DMS 273 treated with DMSO at 0.1 percent for 48 hours (cell line): ENCODE results near the gene TRAF3IP3.

Experiments used
- DNase-seq: peaks from one replicate; lab custom pipeline; 2025; lab: John Stamatoyannopoulos, UW

TRAF3IP3 gene

DNA sequence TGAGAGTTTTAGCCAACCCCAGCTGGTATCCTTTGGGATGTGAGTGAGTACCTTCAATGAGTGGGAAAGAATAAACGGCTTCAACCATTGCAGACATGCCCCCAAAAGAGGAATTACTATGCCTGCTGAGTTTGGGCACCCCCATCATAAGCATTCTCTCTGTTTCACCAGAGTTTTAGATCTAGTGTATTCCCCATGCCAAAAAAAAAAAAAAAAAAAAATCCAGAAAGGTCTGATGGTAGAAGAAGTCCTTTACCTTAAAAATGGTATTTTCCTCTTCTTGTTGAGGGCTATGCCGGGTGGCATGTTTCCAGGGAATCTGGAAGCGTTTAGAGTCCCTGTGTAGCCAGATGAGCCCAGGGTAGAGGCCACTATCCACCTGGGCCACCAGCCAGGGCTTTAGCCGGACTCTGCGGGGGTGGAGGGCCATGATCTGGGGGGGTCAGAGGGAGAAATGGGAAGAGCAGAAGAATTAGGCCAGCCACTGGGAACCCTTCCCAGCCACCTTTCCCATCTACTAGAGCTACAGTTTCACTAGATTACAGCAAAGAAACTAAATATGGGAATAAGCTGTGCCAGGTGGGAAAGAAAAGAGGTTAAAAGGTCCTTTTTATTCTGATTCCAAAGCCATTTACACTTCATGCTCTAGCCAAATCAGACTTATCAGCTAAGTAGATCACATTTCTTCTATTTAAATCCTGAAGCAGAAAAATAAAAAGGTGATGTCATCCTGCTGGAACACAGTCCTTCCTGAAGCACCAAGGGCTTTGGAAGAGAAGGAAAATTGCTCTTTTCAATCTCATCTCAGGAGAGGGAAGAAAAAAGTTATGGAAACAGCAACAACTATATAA is 45.4 kb downstream of the TRAF3IP3 start:
- peak; percentile 42 for DNase-seq

DNA sequence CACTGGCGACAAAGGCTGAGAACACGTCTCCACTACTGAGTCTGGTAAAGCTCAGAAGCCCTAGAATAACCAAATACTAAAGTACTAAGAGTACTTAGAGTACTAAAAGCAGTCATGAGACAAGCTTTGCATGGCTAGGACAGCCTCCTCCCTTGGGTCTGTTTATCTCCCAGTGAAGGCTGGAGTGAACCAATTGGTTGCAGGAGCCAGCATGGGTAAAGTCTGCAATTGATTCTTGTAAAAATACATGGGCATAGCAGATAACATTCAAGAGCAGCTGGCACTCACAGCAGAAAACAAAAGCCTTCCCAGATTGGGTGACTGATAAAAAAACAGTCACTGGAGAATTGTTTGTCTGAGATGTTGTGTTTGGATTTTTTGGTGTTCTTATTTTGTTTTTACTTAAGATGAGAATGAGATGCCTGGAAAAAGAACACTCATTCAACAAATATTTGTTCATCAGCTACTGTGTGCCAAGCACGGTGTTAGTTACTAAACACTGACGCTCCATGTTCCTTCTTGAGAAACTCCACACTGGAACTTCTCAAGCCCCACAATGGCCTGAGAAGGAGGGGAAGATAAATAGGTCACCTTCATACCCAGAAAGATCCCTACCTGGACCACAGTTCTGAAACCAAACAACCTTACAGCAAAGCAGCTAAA is 46.4 kb downstream of the TRAF3IP3 start:
- DNase-seq = no peak

DNA sequence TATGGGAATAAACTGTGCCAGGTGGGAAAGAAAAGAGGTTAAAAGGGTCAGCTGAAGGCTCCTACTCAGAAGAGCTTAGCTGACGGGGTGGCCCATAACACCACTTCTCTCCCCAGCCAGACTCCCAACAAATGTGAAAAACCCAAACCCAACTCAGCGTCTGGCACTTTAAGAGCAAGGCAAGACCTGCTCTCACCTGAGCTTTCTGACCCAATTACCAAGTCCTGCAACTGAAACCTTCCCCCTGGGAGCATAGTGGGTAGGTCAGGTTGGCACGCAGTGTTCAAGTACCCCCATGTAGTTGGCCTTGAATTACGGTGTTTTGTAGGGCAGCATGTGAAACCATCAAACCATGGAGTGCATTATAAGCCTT is 46.9 kb downstream of the TRAF3IP3 start:
- no peak for DNase-seq

DNA sequence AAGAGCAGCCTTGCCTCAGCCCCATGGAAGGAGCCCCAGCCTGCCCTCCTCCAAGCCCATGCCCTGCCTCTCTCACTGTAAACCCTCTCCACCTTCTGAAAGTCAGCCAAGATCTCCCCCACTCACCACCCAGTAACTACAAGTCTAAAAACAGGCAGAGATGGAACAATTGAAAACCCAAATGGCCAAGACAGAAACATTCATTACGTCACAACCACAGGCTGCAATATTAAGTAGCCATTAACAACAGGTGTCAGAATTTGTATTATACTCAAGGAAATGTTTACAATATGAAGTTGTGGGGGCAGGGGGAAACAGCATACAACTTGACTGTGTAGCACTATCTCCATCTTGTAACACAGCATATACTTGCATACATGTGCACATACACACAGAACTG is 47.7 kb downstream of the TRAF3IP3 start:
- no peak for DNase-seq

DNA sequence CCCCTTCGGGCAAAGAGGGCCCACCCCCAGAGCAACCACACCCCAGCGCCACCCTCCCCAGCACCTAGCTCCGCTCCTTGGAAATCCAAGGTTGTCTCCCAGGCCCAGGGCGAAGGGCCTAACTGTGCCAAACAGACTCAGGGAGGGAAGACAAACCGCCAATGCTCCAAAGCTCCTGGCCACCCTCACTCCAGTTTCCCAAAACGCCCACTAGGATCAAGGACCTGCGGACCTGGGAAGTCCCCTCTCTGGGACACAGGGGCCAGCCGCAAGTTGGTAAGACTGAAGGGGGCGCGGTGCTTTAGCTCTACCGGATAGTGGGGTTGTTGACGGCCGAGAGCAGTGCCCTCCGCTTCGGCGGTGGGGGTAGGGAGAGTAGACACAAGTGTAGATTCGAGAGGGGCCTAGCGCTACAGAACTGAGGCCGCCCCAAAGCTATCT is 49.5 kb downstream of the TRAF3IP3 start:
- no peak for DNase-seq

DNA sequence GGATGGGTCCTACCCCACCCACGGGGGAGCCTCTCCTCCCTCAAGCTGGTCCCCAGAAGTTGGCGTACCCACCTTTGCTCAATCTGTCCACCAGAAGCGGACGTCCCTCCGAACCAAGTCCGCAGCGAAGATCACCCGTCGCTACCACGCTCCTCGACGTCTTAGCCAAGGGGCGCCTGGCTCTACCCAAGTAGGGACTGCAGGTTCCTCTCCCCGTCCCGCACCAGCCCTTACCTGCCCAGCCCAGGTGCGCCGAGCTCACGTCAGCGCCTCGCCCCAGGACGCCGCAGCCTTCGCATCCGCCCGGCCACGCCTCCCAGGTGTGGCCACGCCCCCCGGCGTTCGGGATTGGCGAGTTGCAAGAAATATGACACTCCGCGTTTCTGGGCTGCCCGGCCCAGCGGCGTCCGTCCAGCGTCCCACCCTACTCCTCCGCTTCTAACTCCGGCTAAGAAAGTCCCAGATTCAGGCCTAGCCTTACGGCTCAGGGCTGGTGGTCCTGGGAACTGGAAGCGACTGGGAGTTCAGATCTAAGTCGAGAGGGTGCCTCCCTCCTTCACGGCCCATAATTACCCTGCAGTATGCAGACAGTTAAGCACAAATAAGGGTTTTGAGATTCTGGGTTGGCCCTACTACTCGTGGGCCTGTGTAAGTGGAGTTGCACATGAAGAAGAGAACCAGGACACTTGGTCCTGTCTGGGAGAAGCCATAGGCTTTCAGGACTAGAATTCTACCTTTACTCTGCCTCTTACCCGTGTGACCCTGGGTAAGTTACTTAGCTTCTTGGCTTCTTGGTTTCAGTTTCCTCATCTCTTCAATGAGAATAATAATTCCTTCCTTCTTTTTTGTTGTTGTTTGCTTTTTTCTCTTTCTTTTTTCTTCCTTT is 50.3 kb downstream of the TRAF3IP3 start, which contains the start of gene IRF6:
Gene IRF6, minus strand, starts transcription at position 268 of the 886 bp plus-strand sequence. CDS start 4,729 bp downstream, outside the sequence.
- no peak for DNase-seq

DNA sequence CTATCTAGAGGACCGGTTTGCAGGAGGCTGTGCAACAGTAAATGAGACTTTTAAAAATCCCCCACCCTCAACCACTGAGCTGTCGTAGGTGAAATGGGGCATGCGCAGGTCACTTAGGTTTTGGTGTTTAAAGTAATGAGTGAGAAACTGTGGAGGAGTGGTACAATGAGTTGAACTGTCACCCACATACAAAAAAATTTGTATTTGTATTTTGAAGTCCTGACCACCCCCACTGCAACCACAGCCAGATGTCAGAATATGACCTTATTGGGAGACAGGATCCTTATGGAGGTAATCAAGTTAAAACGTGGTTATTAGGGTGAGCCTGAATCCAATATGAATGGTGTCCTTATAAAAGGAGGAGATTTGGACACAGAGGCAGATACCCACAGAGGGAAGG is 51.7 kb downstream of the TRAF3IP3 start:
- DNase-seq = no peak

DNA sequence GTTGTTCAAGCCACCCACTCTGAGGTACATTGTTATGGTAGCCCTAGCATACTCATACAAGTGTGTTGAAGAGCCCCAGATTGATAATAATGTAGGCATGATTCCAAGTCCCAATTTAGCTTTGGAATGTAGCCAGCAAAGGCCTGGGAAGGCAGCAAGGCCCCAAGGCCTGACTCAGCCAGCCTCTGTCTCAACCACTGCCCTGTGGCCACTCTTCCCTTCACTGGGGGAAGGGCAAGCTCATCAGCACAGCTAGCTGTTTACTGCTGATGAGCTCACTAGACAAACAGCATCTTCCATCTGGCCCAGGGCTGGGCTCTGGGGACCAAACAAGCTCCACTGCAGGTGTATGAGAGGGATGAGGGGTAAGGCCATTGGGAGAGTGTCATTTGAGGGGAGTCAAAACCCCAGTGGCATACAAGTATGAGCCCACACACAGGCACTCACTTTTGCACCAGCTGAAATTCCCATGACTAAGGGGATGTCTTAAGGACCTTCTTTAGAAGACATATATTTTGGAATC is 52.3 kb downstream of the TRAF3IP3 start:
- peak; percentile 40 for DNase-seq

DNA sequence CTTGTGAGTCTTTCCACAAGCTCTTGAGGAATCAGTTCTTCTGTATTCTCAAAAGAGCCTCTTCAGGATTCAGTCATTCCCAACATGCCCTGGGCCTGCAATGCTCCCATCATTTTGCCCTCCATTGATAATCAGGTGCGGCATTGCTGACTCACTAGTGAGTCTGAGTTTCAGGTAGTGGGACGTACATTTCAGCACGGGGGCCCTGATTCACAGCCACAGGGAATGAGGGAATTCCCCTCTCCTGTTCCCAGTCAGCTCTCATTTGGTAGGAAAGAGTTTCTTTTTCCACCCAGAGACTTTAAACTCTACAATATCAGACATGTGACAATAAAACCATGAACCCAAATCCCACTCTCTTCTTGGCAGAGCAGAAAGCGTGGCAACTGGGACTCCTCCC is 53.8 kb downstream of the TRAF3IP3 start:
- no peak for DNase-seq

DNA sequence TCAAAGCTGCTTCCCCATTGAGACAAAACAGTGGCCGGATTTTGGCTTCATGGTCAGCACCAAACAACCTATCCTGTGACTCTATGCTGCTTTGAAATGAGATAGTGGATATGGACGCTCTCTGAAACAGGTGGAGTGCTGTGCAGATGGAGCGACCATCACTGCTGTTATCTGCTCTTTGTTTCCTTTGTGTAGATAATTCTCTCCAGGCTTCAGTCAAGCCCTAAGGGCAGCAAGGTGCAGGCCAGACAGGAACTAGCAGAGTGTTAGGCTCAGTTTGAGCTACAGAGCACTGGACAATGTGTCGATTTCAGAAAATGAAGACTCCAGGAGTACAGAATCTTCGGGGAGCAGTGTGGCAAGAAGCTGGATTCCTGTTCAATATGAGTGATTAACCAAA is 54.9 kb downstream of the TRAF3IP3 start:
- no peak for DNase-seq

DNA sequence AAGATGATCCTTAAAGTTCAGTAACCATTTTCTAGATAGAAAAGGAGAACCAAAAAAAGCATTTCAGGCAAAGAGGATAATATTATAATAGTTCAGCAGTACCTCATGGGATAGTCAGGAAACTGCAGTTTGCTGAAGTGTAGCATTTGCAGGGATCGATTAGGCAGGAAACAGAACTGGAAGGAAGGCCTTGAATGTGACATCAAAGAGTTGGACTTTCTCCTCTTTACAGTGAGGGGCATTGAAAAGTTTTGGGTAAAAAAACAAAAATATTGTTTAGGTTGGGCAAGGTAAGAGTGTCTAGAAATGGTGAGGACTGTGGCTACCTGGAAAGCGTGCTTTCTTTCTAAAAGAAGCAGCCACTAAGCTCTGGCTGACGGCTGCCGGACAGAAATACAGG is 58.0 kb downstream of the TRAF3IP3 start:
- DNase-seq = no peak

DNA sequence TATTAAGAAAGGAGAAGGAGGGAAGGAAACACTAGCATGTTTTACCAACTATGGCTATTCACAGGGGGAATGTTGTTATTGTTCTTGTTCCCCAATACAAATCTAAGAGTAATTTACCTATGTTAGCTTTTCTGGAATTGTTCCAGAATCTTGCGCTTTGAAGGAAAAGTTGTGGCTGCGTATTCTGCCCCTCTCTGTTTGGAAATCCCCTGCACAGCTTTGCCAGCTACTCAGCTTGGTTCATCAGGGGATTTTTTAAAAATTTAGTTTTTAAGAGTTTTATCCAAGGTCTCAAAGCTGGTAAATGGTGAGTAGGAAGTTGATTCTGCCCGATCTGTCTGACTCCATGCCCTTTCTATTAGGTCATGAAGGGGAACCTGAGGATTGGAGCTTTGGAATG is 59.6 kb downstream of the TRAF3IP3 start:
- no peak for DNase-seq

DNA sequence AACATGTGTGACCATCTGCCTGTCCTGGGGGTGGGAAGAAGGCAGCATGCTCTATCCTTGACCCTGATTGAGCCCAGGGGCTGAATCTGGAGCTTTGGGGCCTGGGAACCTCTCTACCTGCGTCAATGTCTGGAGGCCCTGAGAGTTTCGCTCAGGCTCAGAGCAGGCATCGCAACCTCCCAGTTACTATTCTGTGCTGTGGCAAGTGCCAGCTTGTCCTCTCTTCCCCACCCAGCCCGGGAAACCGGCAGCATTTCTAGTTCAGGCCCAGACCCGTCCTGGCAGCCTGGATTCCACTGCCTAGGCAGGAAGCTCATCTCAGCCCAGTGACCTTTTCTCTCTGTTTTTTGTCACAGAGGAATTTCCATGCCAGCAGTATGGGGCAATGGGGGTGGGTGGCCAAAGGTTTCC is 60.1 kb downstream of the TRAF3IP3 start:
- DNase-seq = peak; percentile 56

DNA sequence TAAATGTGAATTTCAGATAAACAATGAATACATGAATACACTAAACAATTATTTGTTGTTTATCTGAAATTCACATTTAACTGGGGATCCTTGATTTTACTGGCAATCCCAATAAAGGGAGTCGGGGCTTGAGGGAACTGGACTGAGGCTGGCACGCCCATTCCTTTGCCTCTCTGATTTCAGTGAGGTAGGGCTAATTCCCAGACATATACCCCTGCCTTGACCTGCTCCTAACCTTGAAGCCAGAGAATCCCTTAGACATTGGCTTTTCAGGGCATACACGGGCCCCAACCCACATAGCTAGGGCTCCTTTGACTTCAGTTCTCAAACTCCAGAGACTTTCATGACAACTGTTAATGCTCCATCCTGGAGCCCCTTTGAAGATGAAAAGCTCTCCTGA is 61.1 kb downstream of the TRAF3IP3 start:
- no peak for DNase-seq

DNA sequence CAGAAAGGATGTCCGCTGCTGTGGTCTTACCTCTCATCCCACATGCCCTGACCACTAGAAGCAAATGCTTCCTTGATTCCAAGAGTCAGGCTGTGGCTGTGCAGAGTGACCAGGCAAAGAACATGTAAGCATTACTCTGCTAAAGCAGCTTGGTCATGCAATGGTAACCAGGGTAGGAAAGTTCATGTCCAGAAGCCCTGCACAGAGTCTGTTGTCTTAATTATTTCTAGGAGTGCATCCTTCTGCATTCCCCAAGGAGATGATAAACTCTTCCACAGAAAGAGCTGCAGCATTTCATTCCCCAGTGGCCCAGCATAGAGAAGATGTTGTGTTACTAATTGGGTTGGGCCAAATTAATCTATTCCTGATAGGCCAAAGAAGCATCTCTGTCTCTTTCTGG is 61.8 kb downstream of the TRAF3IP3 start:
- DNase-seq = no peak

DNA sequence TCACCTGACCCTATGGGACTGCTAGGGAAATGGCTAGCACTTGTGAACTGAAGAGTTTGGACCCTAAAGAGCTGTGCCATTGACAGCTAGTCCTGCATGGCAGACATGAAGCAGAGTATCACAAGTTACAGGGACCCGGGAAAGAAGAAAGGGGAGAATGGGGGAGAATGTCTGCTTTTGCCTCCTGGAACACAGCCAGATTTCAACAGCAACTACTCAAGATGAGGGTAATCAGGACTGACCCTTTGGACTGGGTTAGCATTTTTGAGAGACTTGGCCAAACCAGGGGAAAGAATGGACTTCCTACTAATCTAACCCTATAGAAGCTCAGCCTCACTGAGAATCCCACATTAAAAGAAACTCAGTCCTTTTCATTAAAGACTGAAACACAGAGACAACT is 63.2 kb downstream of the TRAF3IP3 start:
- no peak for DNase-seq

DNA sequence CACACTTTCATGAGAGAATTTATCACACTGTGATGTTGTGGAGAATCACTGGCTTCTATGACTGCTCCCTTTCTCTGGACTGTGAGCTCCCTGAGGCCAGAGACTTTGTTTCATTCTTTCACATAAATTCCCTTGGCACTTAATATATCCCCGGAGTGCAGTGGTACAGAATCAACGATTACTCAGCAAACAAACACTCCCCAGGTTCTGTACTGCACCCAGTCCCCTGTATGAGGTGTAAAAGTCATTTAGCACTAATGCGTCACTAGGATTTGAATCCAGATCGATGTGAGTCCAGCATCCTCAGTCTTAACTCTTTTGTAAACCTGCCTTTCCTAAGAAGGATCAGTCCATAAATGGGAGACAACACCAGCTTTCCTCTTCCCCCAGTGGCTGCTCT is 65.1 kb downstream of the TRAF3IP3 start:
- no peak for DNase-seq

DNA sequence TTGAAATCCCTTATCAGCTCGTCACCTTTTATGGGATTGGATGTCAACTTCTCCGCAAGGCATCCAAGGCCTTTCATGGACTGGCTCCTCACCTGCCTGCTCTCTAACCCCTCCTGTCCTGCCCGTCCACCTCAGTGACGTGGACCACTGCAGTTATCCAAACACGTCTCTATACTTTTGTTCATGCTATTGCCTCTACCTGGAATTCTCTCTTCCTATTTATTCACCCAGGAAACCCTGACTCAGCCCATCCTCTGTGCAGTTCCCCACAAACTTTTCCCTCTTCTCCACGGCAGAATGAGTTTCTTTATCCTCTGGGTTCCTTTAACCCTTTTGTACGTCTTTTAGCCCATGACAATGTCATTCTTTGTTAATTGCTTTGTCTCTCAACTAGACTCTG is 66.9 kb downstream of the TRAF3IP3 start:
- no peak for DNase-seq

DNA sequence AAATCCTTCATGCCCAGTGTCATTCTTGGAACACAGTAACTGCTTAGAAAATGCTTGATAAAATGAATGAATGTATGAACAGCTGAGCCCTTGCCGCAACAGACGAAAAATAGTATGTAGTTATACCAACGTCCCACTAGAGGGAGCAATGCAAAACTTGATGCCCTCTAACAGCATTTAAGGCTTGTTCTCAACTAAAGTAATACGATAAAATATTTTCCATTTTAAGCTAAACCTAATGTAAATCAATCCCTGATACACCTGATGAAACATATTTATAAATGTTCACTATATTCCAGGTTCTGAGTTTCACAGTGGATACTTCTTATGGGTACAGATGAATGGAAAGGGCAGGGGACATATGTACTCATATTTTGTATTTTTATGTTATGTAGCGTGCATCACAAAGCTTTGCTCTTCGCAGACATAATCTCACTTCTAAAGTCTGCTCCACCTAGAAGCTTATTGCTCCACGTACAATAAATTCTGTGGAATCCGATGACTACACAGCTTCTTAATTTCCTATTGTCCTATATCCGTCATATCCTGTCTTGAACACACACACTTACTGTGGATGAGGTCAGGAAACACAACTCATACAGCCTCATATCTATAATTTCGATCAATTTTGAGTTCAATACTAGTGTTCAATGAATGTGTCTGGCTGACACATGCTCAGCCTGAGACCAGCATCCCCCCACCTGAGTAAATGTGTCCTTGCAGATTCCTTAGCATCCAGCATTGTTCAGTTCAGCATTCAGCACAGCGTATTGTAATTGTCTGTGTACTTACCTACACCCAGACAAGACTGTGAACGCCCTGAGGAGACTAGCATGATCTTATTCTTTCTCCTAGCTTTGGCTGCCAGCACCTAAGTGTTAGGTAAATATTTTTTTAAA is 67.5 kb downstream of the TRAF3IP3 start:
- DNase-seq = peak; percentile 20

DNA sequence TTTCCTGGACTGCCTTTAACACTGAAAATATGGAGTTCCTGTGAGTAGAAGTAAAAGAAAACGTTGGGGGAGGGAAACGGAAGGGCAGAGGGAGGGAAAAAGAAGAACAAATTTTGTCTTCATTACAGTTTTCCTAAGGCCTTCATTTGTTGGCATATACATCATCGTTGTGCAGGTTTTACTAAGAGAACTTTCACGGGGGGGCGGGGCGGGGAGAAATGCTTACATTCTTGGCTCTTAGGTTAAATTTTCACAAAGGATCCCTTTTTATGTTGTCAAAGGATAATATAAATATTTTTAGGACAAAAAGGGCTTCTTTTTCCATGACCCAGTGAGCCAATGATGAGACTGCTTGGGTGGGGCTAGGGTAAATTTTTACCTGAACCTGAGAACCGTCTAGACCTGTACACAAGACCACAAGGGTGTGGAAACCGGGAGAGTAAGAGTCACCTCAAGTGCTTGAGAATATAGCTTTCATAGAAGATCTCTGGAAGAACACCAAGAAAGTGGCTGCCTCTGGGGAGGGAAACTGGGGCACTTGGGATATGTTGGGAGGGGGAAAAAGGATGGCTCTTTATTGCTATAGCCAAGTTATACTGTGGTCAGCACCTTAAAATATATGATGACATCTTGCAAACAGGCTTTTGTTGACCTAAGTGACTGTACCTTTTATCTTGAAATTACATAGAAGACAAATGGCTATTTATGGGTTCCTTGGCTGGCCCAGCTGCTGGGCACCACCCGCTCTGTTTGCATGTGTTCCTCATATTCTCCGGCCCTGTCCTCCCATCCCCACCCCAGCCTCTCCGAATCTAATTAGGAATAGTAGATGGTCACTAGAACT is 70.0 kb downstream of the TRAF3IP3 start:
- peak; percentile 78 for DNase-seq
